Epithelial cell of prostate (primary cell): Measurements from ENCODE around the gene PIP5K1B.
"Not testable (repeated sequence)": the region's sequence is repeated elsewhere in the genome, so short reads cannot be mapped to it uniquely, and the experiment has no call there.

Experiments used
- DNase-seq: peaks from one replicate; pipeline ENCODE4 v3.0.0-alpha.2; 2011; ENCODE audit warnings: low read depth, low spot score
- H3K27ac ChIP-seq: fragments of 450-650 bp; 2 replicates; pipeline ENCODE4 v1.5.1; 2017; ENCODE audit warnings: mild to moderate bottlenecking

Gene PIP5K1B

GRCh38 chr9:68704814-68705530 is at the start of gene PIP5K1B:
Gene PIP5K1B (plus strand): TSS chr9:68705240. CDS start chr9:68822615, 117,375 bp downstream.
- DNase-seq = peak; percentile 34

GRCh38 chr9:68664036-68664435 is 41.0 kb upstream of the PIP5K1B start:
- no peak for DNase-seq
- no peak overlapping the region for H3K27ac ChIP-seq

More at GRCh38 chr9:68704814-68705530, at the start of gene PIP5K1B:
- H3K27ac ChIP-seq = no peak within 1 kb of the TSS

- H3K27ac ChIP-seq = no peak overlapping the region
- DNase-seq = no peak
Observed at GRCh38 chr9:68668127-68668526, 36.9 kb upstream of the PIP5K1B start.

- DNase-seq = no peak
Observed at GRCh38 chr9:68669218-68669617, 35.8 kb upstream of the PIP5K1B start.

GRCh38 chr9:68672215-68672614 is 32.8 kb upstream of the PIP5K1B start:
- H3K27ac ChIP-seq = no peak overlapping the region
- no peak for DNase-seq

More at GRCh38 chr9:68669218-68669617, 35.8 kb upstream of the PIP5K1B start:
- H3K27ac ChIP-seq = no peak overlapping the region

- H3K27ac ChIP-seq = no peak overlapping the region
Observed at GRCh38 chr9:68672625-68673024, 32.4 kb upstream of the PIP5K1B start.

GRCh38 chr9:68678430-68678829 is 26.6 kb upstream of the PIP5K1B start:
- H3K27ac ChIP-seq = no peak overlapping the region
- no peak for DNase-seq

More at GRCh38 chr9:68672625-68673024, 32.4 kb upstream of the PIP5K1B start:
- no peak for DNase-seq

- no peak for DNase-seq
Observed at GRCh38 chr9:68683433-68683832, 21.6 kb upstream of the PIP5K1B start.

GRCh38 chr9:68685213-68685612 is 19.8 kb upstream of the PIP5K1B start:
- no peak overlapping the region for H3K27ac ChIP-seq
- DNase-seq = no peak

More at GRCh38 chr9:68683433-68683832, 21.6 kb upstream of the PIP5K1B start:
- no peak overlapping the region for H3K27ac ChIP-seq

- no peak for DNase-seq
- no peak overlapping the region for H3K27ac ChIP-seq
Observed at GRCh38 chr9:68685770-68686169, 19.3 kb upstream of the PIP5K1B start.

- no peak overlapping the region for H3K27ac ChIP-seq
- no peak for DNase-seq
Observed at GRCh38 chr9:68690088-68690487, 15.0 kb upstream of the PIP5K1B start.

- no peak overlapping the region for H3K27ac ChIP-seq
- no peak for DNase-seq
Observed at GRCh38 chr9:68692519-68692918, 12.5 kb upstream of the PIP5K1B start.

- DNase-seq = no peak
- H3K27ac ChIP-seq = no peak overlapping the region
Observed at GRCh38 chr9:68694125-68694524, 10.9 kb upstream of the PIP5K1B start.

GRCh38 chr9:68697851-68698250 is 7.2 kb upstream of the PIP5K1B start:
- no peak for DNase-seq
- H3K27ac ChIP-seq = no peak overlapping the region

- no peak for DNase-seq
- no peak overlapping the region for H3K27ac ChIP-seq
Observed at GRCh38 chr9:68698943-68699509, 6.0 kb upstream of the PIP5K1B start.

GRCh38 chr9:68699625-68700024 is 5.4 kb upstream of the PIP5K1B start:
- H3K27ac ChIP-seq, DNase-seq: not testable (repeated sequence)

- DNase-seq = no peak
- H3K27ac ChIP-seq = no peak overlapping the region
Observed at GRCh38 chr9:68702493-68702892, 2.5 kb upstream of the PIP5K1B start.

- no peak overlapping the region for H3K27ac ChIP-seq
- no peak for DNase-seq
Observed at GRCh38 chr9:68703672-68704071, 1.4 kb upstream of the PIP5K1B start.

- DNase-seq = no peak
- H3K27ac ChIP-seq = no peak overlapping the region
Observed at GRCh38 chr9:68704498-68704813, 584 bp upstream of the PIP5K1B start.

GRCh38 chr9:68705531-68706362 is 707 bp downstream of the PIP5K1B start:
- H3K27ac ChIP-seq = no peak overlapping the region

More at GRCh38 chr9:68705531-68706362, 707 bp downstream of the PIP5K1B start:
- DNase-seq = no peak
